NCI-H69 (cell line): ENCODE measurements around the gene MYO16.
"Not testable (repeated sequence)": the region's sequence is repeated elsewhere in the genome, so short reads cannot be mapped to it uniquely, and the experiment has no call there.

Experiments
- DNase-seq: peaks from one replicate; lab custom pipeline; 2025; lab: John Stamatoyannopoulos, UW

MYO16 gene

GRCh38 chr13:108895220-108895704, 265.9 kb downstream of the MYO16 start:
- peak; percentile 63 for DNase-seq

- DNase-seq = no peak
Observed at GRCh38 chr13:108897955-108898354, 268.5 kb downstream of the MYO16 start.

- DNase-seq = no peak
Observed at GRCh38 chr13:108902405-108903155, 273.2 kb downstream of the MYO16 start.

GRCh38 chr13:108903613-108904012, 274.2 kb downstream of the MYO16 start:
- DNase-seq = no peak

- no peak for DNase-seq
Observed at GRCh38 chr13:108911807-108912206, 282.4 kb downstream of the MYO16 start.

- DNase-seq = not testable (repeated sequence)
Observed at GRCh38 chr13:108913731-108914130, 284.3 kb downstream of the MYO16 start.

- no peak for DNase-seq
Observed at GRCh38 chr13:108915095-108915633, 285.8 kb downstream of the MYO16 start.

GRCh38 chr13:108915634-108916512, 286.5 kb downstream of the MYO16 start:
- peak; percentile 59 for DNase-seq

GRCh38 chr13:108917581-108917980, 288.2 kb downstream of the MYO16 start:
- DNase-seq = no peak

- no peak for DNase-seq
Observed at GRCh38 chr13:108919036-108919907, 289.9 kb downstream of the MYO16 start.

GRCh38 chr13:108920137-108920536, 290.7 kb downstream of the MYO16 start:
- no peak for DNase-seq

GRCh38 chr13:108921238-108921637, 291.8 kb downstream of the MYO16 start:
- DNase-seq = no peak

- no peak for DNase-seq
Observed at GRCh38 chr13:108922108-108922507, 292.7 kb downstream of the MYO16 start.

GRCh38 chr13:108923386-108924047, 294.1 kb downstream of the MYO16 start:
- no peak for DNase-seq

- DNase-seq = no peak
Observed at GRCh38 chr13:108924134-108924533, 294.7 kb downstream of the MYO16 start.

- DNase-seq = no peak
Observed at GRCh38 chr13:108924541-108924940, 295.1 kb downstream of the MYO16 start.

GRCh38 chr13:108925070-108925469, 295.7 kb downstream of the MYO16 start:
- DNase-seq = no peak

GRCh38 chr13:108926862-108927261, 297.5 kb downstream of the MYO16 start:
- no peak for DNase-seq

- DNase-seq = no peak
Observed at GRCh38 chr13:108927615-108928014, 298.2 kb downstream of the MYO16 start.

GRCh38 chr13:108929532-108930206, 300.3 kb downstream of the MYO16 start:
- DNase-seq = peak; percentile 7

- no peak for DNase-seq
Observed at GRCh38 chr13:108932196-108932595, 302.8 kb downstream of the MYO16 start.
